A549 treated with RU486 at 1 μM for 4 hours (cell line): ENCODE data around the gene CCDC190. TPM values are rescaled to one million over a fixed set of nuclear protein-coding genes. Genes with fewer than 3 reads are reported as not detected.

Source experiments
- total RNA-seq: library from RNA; stranded (reverse); fragments of 200-300 nt; extraction: Qiagen RNA extraction; gene quantifications from 5 replicates; pipeline ENCODE4 v1.2.3, GENCODE V29; 2022; ENCODE audit warnings: low read depth

Gene CCDC190, protein sequence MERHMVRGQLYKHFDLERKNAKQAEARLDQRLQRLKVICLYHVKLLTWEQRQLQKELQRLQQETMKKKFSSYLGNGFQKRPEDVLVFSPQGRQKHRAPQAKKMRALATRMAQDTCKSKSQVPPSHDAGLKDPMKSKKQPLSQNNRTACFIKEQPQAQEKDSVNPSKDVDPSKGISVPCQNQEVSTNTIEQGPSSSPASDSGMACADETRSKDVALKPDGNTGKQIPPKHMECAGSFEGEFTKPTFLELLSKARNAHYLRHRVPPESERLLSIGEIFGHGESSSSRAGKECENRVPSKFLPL
- total RNA-seq: not detected in 5 replicates

DNA sequence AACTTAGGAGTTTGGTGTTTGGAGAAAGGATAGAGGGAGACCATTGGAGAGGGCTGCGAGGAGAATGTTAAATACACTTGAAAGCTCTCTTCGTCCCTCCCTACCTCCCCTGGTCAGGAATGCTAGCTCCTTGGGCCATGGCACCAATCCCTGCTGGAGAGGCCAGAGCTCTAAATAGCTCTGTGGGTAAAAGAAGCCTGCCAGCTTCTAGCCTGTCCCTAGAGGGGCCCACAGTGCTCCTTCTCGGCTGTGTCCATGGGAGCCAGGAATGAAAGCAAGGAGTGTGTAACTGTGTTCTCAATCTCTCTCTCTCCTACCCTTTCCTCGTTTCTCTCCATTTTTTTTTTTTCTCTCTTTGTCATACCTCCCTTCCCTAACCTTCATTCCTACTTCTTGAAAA is at the start of gene CCDC190:
Gene CCDC190, minus strand, starts transcription at position 75 of the 400 bp plus-strand sequence. CDS start 1,529 bp downstream, outside the sequence.

Other genes starting within 250 kb of the CCDC190 start
- gene DDR2, start 228.7 kb downstream of the CCDC190 start, total RNA-seq: 0.28 to 0.49 TPM (median 0.35 TPM) in 5 replicates
- 8.1 to 10.6 TPM (median 9.5 TPM) in 5 replicates for gene HSD17B7, start 70.5 kb downstream of the CCDC190 start, total RNA-seq
- gene RGS4, start 208.2 kb upstream of the CCDC190 start, total RNA-seq: 0.08 to 0.23 TPM in 2 of 5 replicates, not detected in the others